COLO668 (cell line): ENCODE measurements around the gene ALK.

Source experiments
- DNase-seq: peaks from one replicate; lab custom pipeline; 2025; ENCODE audit not compliant: unreplicated experiment; lab: John Stamatoyannopoulos, UW

Gene ALK

DNA sequence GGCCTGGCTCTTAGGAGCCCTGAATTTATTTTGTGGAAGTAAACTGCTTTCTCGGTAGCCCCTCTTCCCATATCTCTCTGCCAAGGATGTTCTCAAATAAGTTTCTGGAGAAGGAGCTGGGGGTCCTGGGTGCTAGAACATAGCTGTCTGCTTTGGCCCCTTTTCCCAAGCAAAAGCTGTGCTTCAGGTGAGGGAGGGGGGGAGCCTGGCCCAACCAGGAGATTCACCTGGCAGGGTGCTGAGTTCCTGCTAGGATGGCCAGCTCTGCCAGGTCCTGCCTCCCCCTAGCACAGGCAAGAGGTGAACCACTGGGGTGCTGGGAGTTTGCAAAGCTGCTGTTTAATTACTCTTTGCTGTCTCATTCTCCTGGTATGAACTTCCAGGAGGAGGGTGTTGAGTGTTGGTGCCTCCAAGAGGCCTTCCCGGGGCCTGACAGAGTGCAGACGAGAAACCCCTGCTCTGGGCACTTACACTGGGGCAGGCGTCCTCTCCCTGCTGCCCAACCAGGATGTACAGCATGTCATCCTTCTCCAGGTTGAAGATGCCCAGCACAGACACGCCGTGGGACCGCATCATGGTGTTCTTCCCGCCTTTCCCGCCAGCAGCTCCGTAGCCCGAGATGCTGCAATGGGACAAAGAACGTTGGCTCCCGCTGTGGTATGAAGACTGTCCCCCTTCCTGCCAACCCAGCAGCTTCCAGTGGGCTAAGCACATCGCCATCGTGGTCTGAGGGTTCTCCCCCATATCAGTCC, 682.0 kb downstream of the ALK start:
- no peak for DNase-seq

DNA sequence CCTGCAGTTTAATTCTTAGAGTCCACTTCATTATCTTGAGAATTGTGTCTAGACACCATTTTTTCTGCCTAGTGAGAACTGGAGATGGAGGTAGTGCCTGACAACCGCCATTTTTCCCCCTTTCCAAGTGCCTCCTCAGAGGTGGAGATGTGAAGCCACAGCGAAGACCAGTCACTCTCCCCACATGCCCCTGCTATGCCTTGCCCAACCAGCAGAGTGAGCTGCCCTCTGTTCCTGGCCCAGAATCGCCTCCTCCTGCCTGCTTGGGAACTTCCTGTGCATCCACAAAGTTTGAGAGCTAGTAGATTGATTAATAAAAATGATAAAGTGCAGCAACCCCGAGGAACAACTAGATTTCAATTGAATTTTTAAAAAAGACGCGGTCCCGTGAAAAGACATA, 682.9 kb downstream of the ALK start:
- peak; percentile 13 for DNase-seq

DNA sequence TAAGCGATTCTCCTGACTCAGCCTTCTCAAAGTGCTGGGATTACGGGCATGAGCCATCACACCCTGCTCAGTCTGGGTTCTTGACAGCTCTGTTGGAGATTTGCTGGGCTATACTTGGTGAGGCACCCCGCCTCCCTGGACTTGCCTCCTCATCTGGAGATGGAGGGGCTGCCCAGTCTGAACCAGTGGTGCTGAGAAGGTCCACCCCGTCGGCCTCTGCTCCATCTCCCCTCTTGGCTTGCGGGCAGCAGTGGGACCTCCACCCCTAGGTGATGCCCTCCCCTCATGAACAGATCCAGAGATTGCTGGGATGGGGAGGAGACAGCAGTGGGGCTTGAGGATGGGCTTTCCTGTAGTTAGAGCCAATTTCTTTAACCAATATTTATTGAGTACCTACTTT, 685.3 kb downstream of the ALK start:
- DNase-seq: no peak

DNA sequence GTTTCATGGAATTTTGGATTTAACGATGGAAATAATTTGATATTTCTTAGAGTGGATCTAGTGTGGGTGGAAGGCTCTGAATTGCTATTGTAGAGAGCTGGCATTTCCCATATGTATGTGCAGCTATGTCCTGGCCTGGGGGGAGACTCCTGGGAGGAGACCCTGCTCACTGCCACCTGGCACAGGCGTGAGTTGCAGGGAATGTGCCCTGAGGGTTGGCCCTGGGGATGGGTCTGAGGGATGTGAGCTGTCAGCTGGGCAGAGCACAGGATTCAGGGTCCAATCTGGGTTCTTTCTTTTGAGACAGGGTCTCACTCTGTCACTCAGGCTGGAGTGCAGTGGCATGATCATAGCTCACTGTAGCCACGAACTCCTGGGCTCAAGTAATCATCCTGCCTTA, 686.0 kb downstream of the ALK start:
- DNase-seq: no peak

- DNase-seq: no peak
Observed at GRCh38 chr2:29233428-29233827, 688.0 kb downstream of the ALK start.

DNA sequence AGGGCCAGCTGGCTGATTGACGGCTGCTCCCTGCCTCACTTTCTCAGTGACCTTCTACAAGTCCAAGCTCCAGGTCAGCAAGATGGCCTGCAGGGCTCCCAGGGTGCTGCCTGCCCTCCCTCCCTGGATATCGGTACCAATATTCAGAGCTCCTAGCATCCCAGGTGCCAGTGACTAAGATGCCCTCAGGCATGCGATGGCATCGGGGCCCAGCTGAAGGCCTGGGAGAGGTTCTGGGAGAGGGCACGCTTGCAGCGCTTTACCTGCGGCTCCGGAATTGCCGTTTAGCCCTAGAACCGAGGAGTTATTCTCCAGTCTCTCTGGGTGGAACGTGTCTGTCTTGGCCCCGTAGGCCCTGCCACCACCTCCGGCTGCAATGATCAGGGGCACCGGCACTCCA, 689.3 kb downstream of the ALK start:
- no peak for DNase-seq

DNA sequence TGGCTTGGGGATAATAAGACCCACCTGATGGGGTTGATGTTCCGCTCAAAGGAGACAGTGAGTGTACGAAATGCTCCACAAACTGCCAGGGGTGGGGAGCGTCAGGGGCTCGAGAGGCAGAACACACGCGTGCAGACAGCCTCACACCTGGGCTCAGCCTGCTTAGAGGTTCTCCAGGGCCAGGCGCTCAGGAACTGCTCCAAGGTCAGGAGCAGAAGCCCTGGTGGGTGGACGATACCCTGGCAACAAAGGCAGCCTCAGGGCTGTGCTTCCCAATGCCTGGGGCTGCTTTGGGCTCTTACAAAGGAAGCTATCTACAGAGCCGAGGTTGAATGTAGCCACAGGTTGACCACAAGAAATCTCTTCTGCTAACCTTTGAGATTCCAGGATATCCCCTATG, 691.7 kb downstream of the ALK start:
- no peak for DNase-seq

DNA sequence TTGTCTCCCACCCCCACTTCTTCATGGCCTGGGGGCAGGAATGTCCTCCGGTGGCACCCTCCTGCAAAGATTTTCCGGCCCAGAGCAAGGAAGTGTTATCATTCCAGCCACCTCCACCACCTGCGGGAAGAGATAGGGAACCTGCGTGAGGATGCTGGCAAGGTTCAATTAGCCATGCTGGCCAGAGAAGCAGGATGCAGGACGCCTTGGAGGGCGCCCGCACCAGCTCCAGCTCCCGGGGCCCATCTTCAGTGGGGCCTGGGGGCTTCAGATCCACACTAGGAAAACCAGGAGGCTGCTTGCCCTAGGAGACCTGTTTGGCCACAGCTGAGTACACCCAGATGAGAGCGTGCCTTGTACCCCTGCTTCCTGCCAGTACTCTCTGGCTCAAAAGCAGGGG, 692.4 kb downstream of the ALK start:
- no peak for DNase-seq

GRCh38 chr2:29227935-29228675, 693.3 kb downstream of the ALK start:
- DNase-seq: no peak

- DNase-seq: no peak
Observed at GRCh38 chr2:29226808-29227207, 694.6 kb downstream of the ALK start.

DNA sequence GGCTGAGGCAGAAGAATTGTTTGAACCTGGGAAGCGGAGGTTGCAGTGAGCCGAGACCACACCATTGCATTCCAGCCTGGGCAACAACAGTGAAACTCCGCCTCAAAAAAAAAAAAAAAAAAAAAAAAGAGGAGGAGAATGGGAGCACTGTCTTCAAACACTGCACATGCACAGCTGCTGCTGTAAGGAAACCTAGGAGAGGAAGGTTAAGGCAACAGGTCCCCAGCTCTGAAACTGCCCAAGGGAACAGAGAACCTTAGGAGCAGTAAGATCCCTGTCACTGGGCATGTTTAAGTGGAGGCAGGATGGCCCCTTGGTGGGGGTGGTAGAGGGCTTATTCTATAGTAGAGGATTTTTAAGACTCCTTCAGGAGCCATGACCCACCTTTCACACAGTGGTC, 695.0 kb downstream of the ALK start:
- DNase-seq: no peak

- no peak for DNase-seq
Observed at GRCh38 chr2:29225814-29226213, 695.6 kb downstream of the ALK start.

- no peak for DNase-seq
Observed at GRCh38 chr2:29224693-29225551, 696.5 kb downstream of the ALK start.

- DNase-seq: no peak
Observed at GRCh38 chr2:29223851-29224692, 697.3 kb downstream of the ALK start.

- no peak for DNase-seq
Observed at GRCh38 chr2:29223257-29223656, 698.1 kb downstream of the ALK start.

DNA sequence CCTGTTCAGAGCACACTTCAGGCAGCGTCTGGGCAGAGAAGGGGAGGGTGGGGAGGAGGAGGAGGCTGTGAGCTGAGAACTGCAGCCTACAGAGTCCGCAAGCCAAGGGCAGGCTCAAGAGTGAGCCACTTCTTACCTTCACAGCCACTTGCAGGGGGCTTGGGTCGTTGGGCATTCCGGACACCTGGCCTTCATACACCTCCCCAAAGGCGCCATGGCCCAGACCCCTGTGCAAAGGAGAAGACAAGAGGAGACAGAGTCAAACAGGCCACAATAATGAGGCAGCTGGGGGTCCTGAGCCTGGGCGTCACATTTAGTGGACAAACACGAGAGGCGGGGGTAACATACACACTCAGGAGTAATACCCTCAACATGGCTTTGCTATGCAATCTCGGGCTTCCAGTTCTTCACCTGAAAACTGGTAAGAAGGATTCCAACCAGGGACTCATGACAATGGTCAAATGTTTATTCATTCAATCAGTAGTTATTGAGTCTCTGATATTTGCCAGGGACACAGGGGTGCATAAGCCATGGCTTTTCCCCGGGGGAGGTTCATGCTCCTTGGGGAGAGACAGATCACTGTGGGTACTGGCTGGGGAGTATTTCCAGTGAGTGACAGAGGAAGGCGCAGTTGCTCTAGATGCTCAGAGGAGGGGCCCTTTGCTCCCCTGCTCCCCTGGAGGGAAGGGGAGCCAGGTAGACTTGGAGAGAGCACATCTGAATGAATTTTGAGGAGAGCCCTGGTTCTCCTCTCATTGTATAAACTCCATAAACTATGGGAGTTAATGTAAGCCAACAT, 698.8 kb downstream of the ALK start:
- DNase-seq: no peak

DNA sequence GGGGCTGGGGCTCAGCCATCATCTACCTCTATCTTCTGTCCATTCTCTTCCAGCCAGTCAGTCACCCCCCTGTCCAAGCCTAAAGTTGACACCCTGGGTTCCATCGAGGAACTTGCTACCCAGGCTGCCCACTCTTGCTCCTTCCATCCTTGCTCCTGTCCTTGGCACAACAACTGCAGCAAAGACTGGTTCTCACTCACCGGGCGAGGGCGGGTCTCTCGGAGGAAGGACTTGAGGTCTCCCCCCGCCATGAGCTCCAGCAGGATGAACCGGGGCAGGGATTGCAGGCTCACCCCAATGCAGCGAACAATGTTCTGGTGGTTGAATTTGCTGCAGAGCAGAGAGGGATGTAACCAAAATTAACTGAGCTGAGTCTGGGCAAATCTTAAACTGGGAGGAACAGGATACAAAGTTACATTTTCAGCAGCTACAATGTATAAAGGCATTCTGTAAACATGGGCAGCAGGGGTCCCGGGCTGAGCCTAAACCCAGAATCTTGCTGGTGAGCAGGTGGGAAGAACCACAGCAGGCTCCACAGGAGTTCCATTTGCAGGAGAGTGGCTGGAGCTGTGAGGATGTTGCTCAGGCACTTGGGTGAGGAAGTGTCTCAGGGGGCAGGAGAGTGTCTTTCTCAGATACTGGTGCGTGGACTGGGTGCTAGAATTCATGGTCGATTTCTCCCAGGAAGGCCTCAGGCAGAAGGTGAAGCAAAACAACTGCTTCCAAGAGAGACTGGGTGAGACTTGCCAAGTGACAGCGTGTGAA, 700.7 kb downstream of the ALK start:
- no peak for DNase-seq

DNA sequence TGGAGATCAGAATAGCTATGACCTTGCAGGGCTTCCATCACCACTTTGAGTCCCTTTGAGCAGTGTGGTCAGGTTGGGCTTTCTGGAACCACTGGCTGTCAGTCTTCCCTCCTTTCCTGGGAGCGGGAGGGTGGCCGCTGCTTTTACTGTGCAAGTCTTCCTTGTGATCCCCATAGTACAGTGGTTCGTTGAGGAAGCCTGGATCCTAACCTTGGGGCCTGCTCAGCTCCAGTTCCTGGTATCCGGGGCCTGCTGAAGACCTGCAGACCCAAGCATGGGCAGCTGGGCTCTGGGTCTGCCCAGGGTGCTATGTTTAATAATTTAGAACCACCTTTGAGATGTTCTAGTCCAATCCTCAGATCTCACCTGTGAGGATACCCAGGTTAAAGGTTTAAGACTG, 702.0 kb downstream of the ALK start:
- DNase-seq: no peak

DNA sequence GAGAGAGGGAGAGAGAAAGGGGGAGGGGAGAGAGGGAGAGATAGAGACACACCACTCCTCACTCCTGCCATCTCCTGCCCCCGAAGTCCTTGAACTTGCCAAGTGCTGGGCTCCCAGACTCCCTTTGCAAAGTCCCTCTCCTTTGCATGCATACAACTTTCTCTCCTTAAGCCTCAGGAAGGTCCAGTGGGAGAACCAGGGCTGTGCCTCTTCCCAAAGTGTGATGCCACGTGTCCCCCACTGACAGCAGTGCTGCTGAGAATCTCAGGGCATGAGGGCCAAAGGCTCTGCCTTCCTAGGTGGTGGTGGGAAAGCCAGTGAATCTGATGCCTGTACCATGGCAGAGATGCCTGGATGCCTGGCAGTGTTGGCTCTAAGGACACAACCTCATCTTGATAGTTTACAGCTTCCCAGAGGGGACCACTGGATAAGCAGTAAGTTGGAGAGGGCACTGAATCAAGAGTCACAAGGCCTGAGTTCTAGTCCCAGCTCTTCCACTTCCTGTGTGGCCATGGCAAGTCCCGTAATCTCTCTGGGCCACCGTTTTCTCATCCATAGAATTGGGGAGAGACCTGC, 702.7 kb downstream of the ALK start:
- no peak for DNase-seq
